Measurements from ENCODE around the gene GSG1L.

The GSG1L gene

GRCh38 chr16:27771201-27771910, 292.2 kb downstream of the GSG1L start:
- no peak for DNase-seq (ENCODE audit: low spot score)

GRCh38 chr16:27770271-27771196, 293.0 kb downstream of the GSG1L start:
- no peak for DNase-seq (ENCODE audit: low spot score)

GRCh38 chr16:27769561-27770255, 293.8 kb downstream of the GSG1L start:
- peak; percentile 53 for DNase-seq (ENCODE audit: low spot score)

- DNase-seq (ENCODE audit: low spot score), result no peak
Observed at GRCh38 chr16:27768651-27769272, 294.8 kb downstream of the GSG1L start.

- DNase-seq (ENCODE audit: low spot score), result no peak
Observed at GRCh38 chr16:27767971-27768591, 295.4 kb downstream of the GSG1L start.

- no peak for DNase-seq (ENCODE audit: low spot score)
Observed at GRCh38 chr16:27767081-27767480, 296.4 kb downstream of the GSG1L start.

GRCh38 chr16:27766236-27766925, 297.1 kb downstream of the GSG1L start:
- DNase-seq (ENCODE audit: low spot score), result no peak

- DNase-seq (ENCODE audit: low spot score), result no peak
Observed at GRCh38 chr16:27764869-27765675, 298.4 kb downstream of the GSG1L start.

GRCh38 chr16:27764427-27764826, 299.1 kb downstream of the GSG1L start:
- DNase-seq (ENCODE audit: low spot score), result no peak

GRCh38 chr16:27762441-27762840, 301.1 kb downstream of the GSG1L start:
- no peak for DNase-seq (ENCODE audit: low spot score)

- no peak for DNase-seq (ENCODE audit: low spot score)
Observed at GRCh38 chr16:27761816-27762215, 301.7 kb downstream of the GSG1L start.

GRCh38 chr16:27760789-27761176, 302.7 kb downstream of the GSG1L start:
- no peak for DNase-seq (ENCODE audit: low spot score)

GRCh38 chr16:27759967-27760788, 303.3 kb downstream of the GSG1L start:
- no peak for DNase-seq (ENCODE audit: low spot score)

- DNase-seq (ENCODE audit: low spot score), result peak; percentile 78
Observed at GRCh38 chr16:27759301-27759871, 304.1 kb downstream of the GSG1L start.

GRCh38 chr16:27758544-27758943, 305.0 kb downstream of the GSG1L start:
- no peak for DNase-seq (ENCODE audit: low spot score)

GRCh38 chr16:27756206-27756970, 307.1 kb downstream of the GSG1L start:
- no peak for DNase-seq (ENCODE audit: low spot score)

GRCh38 chr16:27754788-27755690, 308.5 kb downstream of the GSG1L start:
- DNase-seq (ENCODE audit: low spot score), result no peak
